Heart left ventricle (tissue), 13 donors: ENCODE measurements around the gene XYLT1.

Source experiments
- CTCF ChIP-seq, 12 donors: fragments of 200-600 bp; sonication (generic) in 4 of 12; IDR thresholded peaks; one replicate each; pipeline versions ENCODE4 v1.5.0 to v1.8.0; 2018 to 2022; ENCODE audit warnings: antibody characterized with exemption in 12 of 12, mild to moderate bottlenecking in 5 of 12
- POLR2A ChIP-seq, 2 donors: fragments of 450-650 bp; IDR thresholded peaks; one replicate each; pipeline ENCODE4 v1.6.1; 2017; ENCODE audit warnings: antibody characterized with exemption in 2 of 2, mild to moderate bottlenecking in 2 of 2, moderate library complexity in 2 of 2
- donor health status: ischemic (EF 13 %, LVEDD 7.1; RV severe dilation, severe dysfunction).
- donor health status: DM: no; HTN: yes; CAD: no.
- donor health status: DM: no; HTN: no; CAD: no.
- donor health status: ischemic (EF 25% LVEDD 6.9; RV normal size, moderate dysfunction).
- donor health status: ischemic (EF 25% LVEDD 5.7; RV mildly dilated, moderate dysfunction).
- donor health status: ischemic (EF 35%, LVEDD 5.7; RV mildly dilated, moderate dysfunction).
- donor health status: nonischemic (EF 11% LVEDD 7.7; RV severe dilation, severe dysfunction).
- donor health status: DM: yes; HTN: yes; CAD: no.
- donor health status: PGD.
- donor health status: ischemic (EF 29% LVEDD 5.4; RV normal size, mild dysfunction).
- donor health status: nonischemic (EF 23%, LVEDD 6.1; RV moderate dilation, normal function).

DNA sequence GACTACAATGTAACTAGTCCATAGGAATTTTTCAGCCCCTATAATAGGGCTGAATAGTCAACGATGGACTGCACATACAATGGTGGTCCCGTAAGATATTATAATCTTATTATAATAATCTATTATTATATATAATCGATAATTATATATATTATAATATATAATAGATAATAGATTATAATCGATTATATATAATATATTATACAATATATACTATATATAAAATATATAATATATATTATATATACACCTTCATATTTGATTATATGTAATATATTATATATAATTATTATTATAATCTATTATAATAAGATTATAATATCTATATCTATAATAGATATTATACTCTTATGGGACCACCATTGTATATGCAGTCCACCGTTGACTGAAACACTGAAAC is 238.8 kb downstream of the XYLT1 start:
- TF ChIP-seq CTCF (IDR thresholded peaks at IDR 0.05) (no peak), POLR2A (IDR thresholded peaks at IDR 0.05) (no peak)
